H1 (cell line): ENCODE results near the gene CYSRT1. TPM values are rescaled to one million over a fixed set of nuclear protein-coding genes. Genes with fewer than 3 reads are reported as not detected.

Experiments used
- BCL11A ChIP-seq, 2 experiments: IDR thresholded peaks; one replicate each; pipeline ENCODE4 v1.6.1; 2011; ENCODE audit warnings: low read depth in 2 of 2, low read length in 2 of 2, mild to moderate bottlenecking in 2 of 2
- CHD2 ChIP-seq: IDR thresholded peaks from 2 replicates; pipeline ENCODE4 v1.6.1; 2012; ENCODE audit warnings: low read length, improper control_type of control experiment
- MAX ChIP-seq: IDR thresholded peaks from 2 replicates; pipeline ENCODE4 v1.6.1; 2012; ENCODE audit warnings: inconsistent platforms
- polyA plus RNA-seq, 7 experiments: library from polyadenylated mRNA; depleted of rRNA in 3 of 7; stranded (reverse) in 5 of 7; unstranded in 2 of 7; fragments of >200 nt in 5 of 7; fragments of 200-250 nt in 2 of 7; gene quantifications; 1 replicate in 5 of 7; 2 replicates in 1 of 7; 4 replicates in 1 of 7; pipeline versions ENCODE4 v1.2.1 to v1.2.3, GENCODE V29; 2011 to 2013; ENCODE audit warnings: missing spikeins in 2 of 7, mixed read lengths in 2 of 7
- total RNA-seq: library from RNA; stranded (reverse); fragmentation: NEBNext Ultra II Directional; extraction: Animal tissue kit (Norgen Biotek cat#: 25700); gene quantifications from 2 replicates; pipeline ENCODE4 v1.2.1, GENCODE V29; 2021

Gene CYSRT1
- total and polyA plus RNA-seq, 2 of the 8 experiments (the other 6 are each of a cell fraction or from before 2014, with no cell fraction given): 1.0 to 6.5 TPM

DNA sequence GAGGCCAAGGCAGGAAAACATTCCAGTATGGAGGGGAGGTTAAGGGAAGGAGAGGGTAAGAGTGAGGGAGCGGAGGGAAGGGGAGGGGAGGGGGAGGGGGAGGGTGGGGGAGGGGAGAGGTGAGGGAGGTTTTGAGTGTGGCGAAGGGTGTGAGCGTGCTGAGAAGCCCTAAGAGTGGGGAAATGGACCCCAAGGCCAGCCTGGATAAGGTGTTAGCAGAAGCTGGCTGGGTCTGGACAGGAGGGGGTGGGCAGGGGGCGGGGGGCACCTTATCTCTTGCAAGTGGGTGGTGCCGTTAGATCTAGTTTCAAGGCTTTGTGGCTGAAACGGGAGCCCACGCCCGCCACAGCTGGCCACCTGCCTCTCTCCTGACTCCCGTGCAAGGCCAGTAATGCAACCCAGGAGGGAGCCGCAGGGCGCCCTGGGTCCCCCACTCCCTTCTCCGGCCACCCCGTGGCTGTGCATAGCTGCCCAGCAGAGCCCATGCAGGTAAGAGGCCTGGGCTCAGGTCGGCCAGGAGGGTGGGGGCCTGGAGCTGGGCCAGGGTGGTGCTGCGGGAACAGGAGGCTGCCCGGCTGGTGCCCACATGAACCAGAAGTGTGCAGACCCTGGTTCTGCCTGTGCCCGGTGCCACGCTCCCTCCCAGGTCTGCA lies 3.0 kb downstream of the CYSRT1 start (continued):
- no peak for TF ChIP-seq MAX
- no peak for TF ChIP-seq BCL11A (IDR thresholded peaks at IDR 0.05; ENCODE audit: low read depth in 2 of 2, low read length in 2 of 2)
- TF ChIP-seq CHD2: no peak
